Brain microvascular endothelial cell (primary cell): ENCODE results near the gene PRR15L.

Experiments
- DNase-seq: peaks from one replicate; pipeline ENCODE4 v3.0.0-alpha.2; 2020
- H3K27ac ChIP-seq: fragments of 250-450 bp; sonication (Bioruptor Pico); 2 replicates; pipeline ENCODE4 v1.5.1; 2020; ENCODE audit warnings: mild to moderate bottlenecking, moderate library complexity
- H3K27me3 ChIP-seq: fragments of 250-450 bp; sonication (Bioruptor Pico); replicated peaks from 2 replicates; pipeline ENCODE4 v1.5.1; 2020; ENCODE audit warnings: mild to moderate bottlenecking
- H3K36me3 ChIP-seq: fragments of 250-450 bp; sonication (Bioruptor Pico); replicated peaks from 2 replicates; pipeline ENCODE4 v1.5.1; 2020; ENCODE audit warnings: mild to moderate bottlenecking
- H3K4me3 ChIP-seq: 2 replicates; pipeline ENCODE4 v1.5.1; 2011; ENCODE audit warnings: low read depth, mild to moderate bottlenecking, control low read depth, low read length, moderate library complexity
- CTCF ChIP-seq: IDR thresholded peaks from 2 replicates; pipeline ENCODE4 v1.5.1; 2011; ENCODE audit warnings: low read depth, mild to moderate bottlenecking, moderate library complexity, low read length, control low read depth, inconsistent platforms; ENCODE audit errors: missing control alignments
- in situ Hi-C: cut with HindIII; loops from 2 replicates; pipeline ENCODE4 v1.10.0; 2017; ENCODE audit warnings: low sequenced_read_pairs, low pct_ligation_motif_present

PRR15L gene, protein sequence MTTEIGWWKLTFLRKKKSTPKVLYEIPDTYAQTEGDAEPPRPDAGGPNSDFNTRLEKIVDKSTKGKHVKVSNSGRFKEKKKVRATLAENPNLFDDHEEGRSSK

GRCh38 chr17:47957591-47958490, at the start of gene PRR15L:
TSS of gene PRR15L (minus strand) at chr17:47957883. CDS start at chr17:47953234, 4,649 bp downstream.
- Histone ChIP-seq H3K27ac (no peak within 1 kb of the TSS), H3K27me3 (peaks cover 3% of the 10 kb centered on the region), H3K4me3 (no peak within 1 kb of the TSS), H3K36me3 (no peaks in the 10 kb centered on the region)
- no peak for DNase-seq
- TF ChIP-seq CTCF: no peak
- in situ Hi-C loops: no loop called here

- no peak for TF ChIP-seq CTCF
- DNase-seq: no peak
- Histone ChIP-seq H3K4me3 (no peak overlapping the region), H3K27me3 (no peaks in the 10 kb centered on the region), H3K27ac (no peak overlapping the region), H3K36me3 (no peaks in the 10 kb centered on the region)
- in situ Hi-C loops: no loop called here
These were observed 49.4 kb upstream of the PRR15L start for GRCh38 chr17:48006936-48007709.

DNA sequence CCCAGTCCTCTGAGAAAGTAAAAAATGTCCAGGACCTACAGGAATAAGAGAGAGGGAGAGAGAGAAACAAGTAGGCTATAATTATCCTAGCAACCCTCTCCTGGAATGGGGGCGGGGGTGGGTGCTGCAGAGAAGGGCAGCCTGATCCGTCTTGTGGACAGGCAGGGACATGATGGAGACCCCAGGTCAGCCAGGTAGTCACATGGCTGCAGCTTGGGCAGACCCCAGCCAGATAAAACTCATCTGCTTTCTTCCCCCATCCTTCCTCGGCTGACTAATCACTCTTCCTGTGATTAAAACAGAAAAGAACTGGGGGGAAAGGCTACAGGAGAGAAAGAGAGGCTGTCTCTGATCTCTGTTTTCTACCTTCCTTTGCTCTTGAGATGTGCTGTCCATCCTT, 47.3 kb upstream of the PRR15L start:
- no peak for TF ChIP-seq CTCF
- in situ Hi-C loops: no loop called here
- DNase-seq: no peak
- no peak overlapping the region for H3K27ac ChIP-seq
- H3K27me3 ChIP-seq: no peaks in the 10 kb centered on the region
- H3K4me3 ChIP-seq: no peak overlapping the region
- no peaks in the 10 kb centered on the region for H3K36me3 ChIP-seq

DNA sequence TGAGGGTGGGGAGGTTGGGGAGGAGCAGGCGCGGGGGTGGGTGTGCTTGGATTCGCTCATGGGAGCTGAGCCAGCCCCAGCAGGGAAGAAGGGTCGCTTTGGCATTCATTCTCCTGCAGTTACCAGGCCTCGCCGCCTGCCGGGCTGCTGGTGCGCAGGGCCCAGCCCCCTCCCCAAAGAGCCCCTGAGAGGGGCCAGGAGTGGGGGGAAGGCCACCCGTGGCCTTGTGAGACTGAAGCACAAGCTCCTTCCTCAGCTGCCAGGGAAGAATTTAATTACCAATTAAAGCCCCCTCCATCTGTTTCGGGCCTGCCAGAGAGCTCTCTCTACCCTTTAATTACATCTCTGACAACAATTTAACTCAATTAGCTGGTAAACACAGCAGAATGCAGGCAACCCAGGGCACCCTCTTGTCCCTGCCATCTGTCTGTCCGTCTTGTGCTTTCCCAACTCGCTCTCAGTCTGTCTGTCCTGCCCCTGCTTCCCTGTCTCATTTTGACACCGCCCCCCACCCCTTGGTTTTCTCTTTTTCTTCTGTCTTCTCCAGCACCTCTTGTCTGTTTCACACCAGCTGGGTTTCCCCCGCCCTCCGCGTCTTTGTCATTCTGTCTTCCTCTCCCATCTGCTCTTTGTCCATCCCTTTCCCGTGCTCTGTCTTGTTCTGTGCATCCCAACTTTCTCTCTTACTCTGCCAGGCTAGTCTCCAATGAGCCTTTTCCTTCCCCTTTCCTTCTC, 45.9 kb upstream of the PRR15L start:
- Histone ChIP-seq H3K36me3 (no peaks in the 10 kb centered on the region), H3K4me3 (no peak overlapping the region), H3K27ac (peak overlapping the region; percentile 90), H3K27me3 (no peaks in the 10 kb centered on the region)
- in situ Hi-C loops: no loop called here
- TF ChIP-seq CTCF: peak; percentile 20
- no peak for DNase-seq

- no peak for TF ChIP-seq CTCF
- DNase-seq: peak; percentile 21
- peak overlapping the region; percentile 90 for H3K27ac ChIP-seq
- H3K4me3 ChIP-seq: no peak overlapping the region
- in situ Hi-C loops: no loop called here
- H3K36me3 ChIP-seq: no peaks in the 10 kb centered on the region
- H3K27me3 ChIP-seq: no peaks in the 10 kb centered on the region
These were observed 45.3 kb upstream of the PRR15L start for GRCh38 chr17:48002916-48003416.
